ENCODE data around the gene STARD10. TPM values are rescaled to one million over a fixed set of nuclear protein-coding genes. Genes with fewer than 3 reads are reported as not detected.

Gene STARD10
- total RNA-seq, 1 donor from 2014 or later: 68.8 TPM

DNA sequence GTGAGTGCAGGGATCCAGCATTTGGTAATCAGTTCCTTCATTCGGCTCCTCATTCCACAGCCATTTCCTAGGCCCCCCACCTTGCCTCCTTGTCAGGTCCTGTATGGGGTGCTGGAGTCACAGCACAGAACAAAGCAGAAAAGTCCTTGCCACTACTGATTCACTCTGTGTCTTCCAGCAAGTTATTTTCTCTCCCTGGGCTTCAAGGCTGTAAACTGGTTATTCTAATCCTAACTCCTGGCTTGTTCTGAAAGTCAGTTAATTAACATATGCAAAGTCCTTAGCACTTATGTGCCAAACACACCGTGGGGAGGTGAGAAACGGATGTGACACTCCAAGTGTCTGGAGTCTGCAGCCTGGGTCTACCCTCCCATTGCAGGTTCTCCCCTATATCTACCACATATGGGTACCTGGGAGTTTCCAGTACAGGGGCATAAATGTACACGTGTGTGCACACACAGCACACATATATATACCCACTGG lies 89.0 kb downstream of the STARD10 start:
- no peak for ATAC-seq

Other genes with a start within 250 kb of the STARD10 start
- gene PDE2A, start 119.6 kb downstream of the STARD10 start, total RNA-seq: 6.0 TPM
- 31.0 TPM for gene ARAP1, start 41.6 kb downstream of the STARD10 start, total RNA-seq
- gene ATG16L2, start 20.4 kb upstream of the STARD10 start, total RNA-seq: 16.1 TPM